Memory B cell (primary cell): ENCODE results near the gene TMEM108.
"Not testable (repeated sequence)": the region's sequence is repeated elsewhere in the genome, so short reads cannot be mapped to it uniquely, and the experiment has no call there.

ENCODE experiments used
- ATAC-seq: fragments of 150-1000 bp; cut with Tn5 transposase; 2 replicates; pipeline ENCODE4 v1.10.0; 2021; ENCODE audit warnings: low read depth, mild to moderate bottlenecking, moderate library complexity
- DNase-seq, 2 donors: peaks; one replicate each; pipeline ENCODE4 v3.0.0; 2022; ENCODE audit warnings: low spot score in 2 of 2
- H3K27ac Mint-ChIP-seq: one replicate; pipeline ENCODE4 v1.8.0; 2022; ENCODE audit warnings: mild to moderate bottlenecking, moderate library complexity, mixed read lengths
- H3K27me3 Mint-ChIP-seq: one replicate; pipeline ENCODE4 v1.8.0; 2022; ENCODE audit warnings: mixed read lengths
- H3K36me3 Mint-ChIP-seq: one replicate; pipeline ENCODE4 v1.8.0; 2022; ENCODE audit warnings: mild to moderate bottlenecking, mixed read lengths
- H3K4me1 Mint-ChIP-seq: one replicate; pipeline ENCODE4 v1.8.0; 2022; ENCODE audit warnings: mixed read lengths
- H3K4me3 Mint-ChIP-seq: one replicate; pipeline ENCODE4 v1.8.0; 2022; ENCODE audit warnings: mild to moderate bottlenecking, moderate library complexity, mixed read lengths
- H3K9me3 Mint-ChIP-seq: one replicate; pipeline ENCODE4 v1.8.0; 2022; ENCODE audit warnings: mixed read lengths

TMEM108 gene

GRCh38 chr3:133038089-133038730, at the start of gene TMEM108:
Gene TMEM108, plus strand, starts transcription at chr3:133038391.
- ATAC-seq (no peak), DNase-seq (peak in 1 of 2 donors; percentile 10)
- H3K27ac Mint-ChIP-seq, result no peak within 1 kb of the TSS
- H3K4me3 Mint-ChIP-seq, result peak within 1 kb of the TSS; percentile 50
- no peaks in the 10 kb centered on the region for H3K36me3 Mint-ChIP-seq
- peaks cover 4% of the 10 kb centered on the region for H3K4me1 Mint-ChIP-seq
- no peaks in the 10 kb centered on the region for H3K9me3 Mint-ChIP-seq
- peaks cover 20% of the 10 kb centered on the region for H3K27me3 Mint-ChIP-seq

- no peaks in the 10 kb centered on the region for H3K36me3 Mint-ChIP-seq
- DNase-seq (no peak), ATAC-seq (no peak)
- no peak overlapping the region for H3K4me3 Mint-ChIP-seq
- peaks cover 5% of the 10 kb centered on the region for H3K27me3 Mint-ChIP-seq
- H3K9me3 Mint-ChIP-seq, result peaks cover 3% of the 10 kb centered on the region
- H3K27ac Mint-ChIP-seq, result no peak overlapping the region
- no peaks in the 10 kb centered on the region for H3K4me1 Mint-ChIP-seq
Observed at GRCh38 chr3:132995971-132996370, 42.2 kb upstream of the TMEM108 start.

- H3K4me1 Mint-ChIP-seq, result no peaks in the 10 kb centered on the region
- H3K9me3 Mint-ChIP-seq, result peaks cover 3% of the 10 kb centered on the region
Observed at GRCh38 chr3:132997404-132998185, 40.6 kb upstream of the TMEM108 start.

GRCh38 chr3:133005032-133005431, 33.2 kb upstream of the TMEM108 start:
- H3K27me3 Mint-ChIP-seq, H3K4me3 Mint-ChIP-seq, ATAC-seq, H3K9me3 Mint-ChIP-seq, H3K4me1 Mint-ChIP-seq, DNase-seq, H3K36me3 Mint-ChIP-seq, H3K27ac Mint-ChIP-seq: not testable (repeated sequence)

More at GRCh38 chr3:132997404-132998185, 40.6 kb upstream of the TMEM108 start:
- no peak for ATAC-seq
- no peak overlapping the region for H3K4me3 Mint-ChIP-seq
- no peak overlapping the region for H3K27ac Mint-ChIP-seq
- DNase-seq, result no peak
- no peaks in the 10 kb centered on the region for H3K36me3 Mint-ChIP-seq
- peaks cover 5% of the 10 kb centered on the region for H3K27me3 Mint-ChIP-seq

GRCh38 chr3:133007601-133008000, 30.6 kb upstream of the TMEM108 start:
- Mint-ChIP-seq H3K27ac (no peak overlapping the region), H3K27me3 (peaks cover 10% of the 10 kb centered on the region), H3K36me3 (no peaks in the 10 kb centered on the region), H3K4me1 (no peaks in the 10 kb centered on the region), H3K4me3 (no peak overlapping the region), H3K9me3 (peaks cover 15% of the 10 kb centered on the region)
- DNase-seq, result no peak
- no peak for ATAC-seq

- no peak overlapping the region for H3K27ac Mint-ChIP-seq
- no peaks in the 10 kb centered on the region for H3K4me1 Mint-ChIP-seq
- no peak overlapping the region for H3K4me3 Mint-ChIP-seq
Observed at GRCh38 chr3:133014325-133014724, 23.9 kb upstream of the TMEM108 start.

GRCh38 chr3:133015573-133015972, 22.6 kb upstream of the TMEM108 start:
- not testable (repeated sequence) for H3K4me1 Mint-ChIP-seq

More at GRCh38 chr3:133014325-133014724, 23.9 kb upstream of the TMEM108 start:
- H3K27me3 Mint-ChIP-seq, result peaks cover 9% of the 10 kb centered on the region
- peaks cover 15% of the 10 kb centered on the region for H3K9me3 Mint-ChIP-seq
- no peak for ATAC-seq
- no peaks in the 10 kb centered on the region for H3K36me3 Mint-ChIP-seq
- no peak for DNase-seq

GRCh38 chr3:133016838-133017309, 21.3 kb upstream of the TMEM108 start:
- no peaks in the 10 kb centered on the region for H3K4me1 Mint-ChIP-seq
- DNase-seq, result no peak
- H3K36me3 Mint-ChIP-seq, result no peaks in the 10 kb centered on the region
- H3K27me3 Mint-ChIP-seq, result peaks cover 7% of the 10 kb centered on the region
- no peak overlapping the region for H3K4me3 Mint-ChIP-seq
- ATAC-seq, result no peak
- no peak overlapping the region for H3K27ac Mint-ChIP-seq
- peaks cover 4% of the 10 kb centered on the region for H3K9me3 Mint-ChIP-seq

More at GRCh38 chr3:133015573-133015972, 22.6 kb upstream of the TMEM108 start:
- DNase-seq, H3K36me3 Mint-ChIP-seq, H3K27me3 Mint-ChIP-seq, ATAC-seq, H3K4me3 Mint-ChIP-seq, H3K27ac Mint-ChIP-seq: not testable (repeated sequence)
- peaks cover 10% of the 10 kb centered on the region for H3K9me3 Mint-ChIP-seq

GRCh38 chr3:133018921-133019320, 19.3 kb upstream of the TMEM108 start:
- no peak for ATAC-seq
- peaks cover 3% of the 10 kb centered on the region for H3K27me3 Mint-ChIP-seq
- H3K27ac Mint-ChIP-seq, result no peak overlapping the region
- H3K4me3 Mint-ChIP-seq, result no peak overlapping the region
- H3K4me1 Mint-ChIP-seq, result no peaks in the 10 kb centered on the region
- no peaks in the 10 kb centered on the region for H3K36me3 Mint-ChIP-seq
- no peaks in the 10 kb centered on the region for H3K9me3 Mint-ChIP-seq
- DNase-seq, result no peak

- DNase-seq (no peak), ATAC-seq (no peak)
- no peaks in the 10 kb centered on the region for H3K4me1 Mint-ChIP-seq
- peaks cover 3% of the 10 kb centered on the region for H3K27me3 Mint-ChIP-seq
- no peaks in the 10 kb centered on the region for H3K9me3 Mint-ChIP-seq
- no peak overlapping the region for H3K27ac Mint-ChIP-seq
- no peaks in the 10 kb centered on the region for H3K36me3 Mint-ChIP-seq
- H3K4me3 Mint-ChIP-seq, result no peak overlapping the region
Observed at GRCh38 chr3:133021206-133021605, 17.0 kb upstream of the TMEM108 start.

- ATAC-seq, result no peak
- no peaks in the 10 kb centered on the region for H3K4me1 Mint-ChIP-seq
- H3K27me3 Mint-ChIP-seq, result peaks cover 6% of the 10 kb centered on the region
- no peak overlapping the region for H3K27ac Mint-ChIP-seq
- no peaks in the 10 kb centered on the region for H3K9me3 Mint-ChIP-seq
- H3K4me3 Mint-ChIP-seq, result no peak overlapping the region
- no peak for DNase-seq
- H3K36me3 Mint-ChIP-seq, result no peaks in the 10 kb centered on the region
Observed at GRCh38 chr3:133023362-133023761, 14.8 kb upstream of the TMEM108 start.

GRCh38 chr3:133025546-133025945, 12.6 kb upstream of the TMEM108 start:
- Mint-ChIP-seq H3K9me3 (no peaks in the 10 kb centered on the region), H3K27me3 (peaks cover 4% of the 10 kb centered on the region), H3K36me3 (no peaks in the 10 kb centered on the region), H3K4me3 (no peak overlapping the region), H3K27ac (no peak overlapping the region), H3K4me1 (no peaks in the 10 kb centered on the region)
- ATAC-seq (no peak), DNase-seq (no peak)

- no peak for ATAC-seq
- no peak overlapping the region for H3K27ac Mint-ChIP-seq
- no peaks in the 10 kb centered on the region for H3K4me1 Mint-ChIP-seq
- no peak for DNase-seq
- no peak overlapping the region for H3K4me3 Mint-ChIP-seq
- H3K36me3 Mint-ChIP-seq, result no peaks in the 10 kb centered on the region
- peaks cover 17% of the 10 kb centered on the region for H3K27me3 Mint-ChIP-seq
- no peaks in the 10 kb centered on the region for H3K9me3 Mint-ChIP-seq
Observed at GRCh38 chr3:133032301-133032700, 5.9 kb upstream of the TMEM108 start.

- ATAC-seq (no peak), DNase-seq (no peak)
- Mint-ChIP-seq H3K4me3 (peak overlapping the region; percentile 30), H3K4me1 (peaks cover 4% of the 10 kb centered on the region), H3K27me3 (peaks cover 20% of the 10 kb centered on the region), H3K36me3 (no peaks in the 10 kb centered on the region), H3K27ac (no peak overlapping the region), H3K9me3 (no peaks in the 10 kb centered on the region)
Observed at GRCh38 chr3:133037436-133037835, 755 bp upstream of the TMEM108 start.
